ENCODE data around the gene NDUFB5. TPM values are rescaled to one million over a fixed set of nuclear protein-coding genes. Genes with fewer than 3 reads are reported as not detected.

The NDUFB5 gene
- 134 and 137 TPM in 2 replicates for total RNA-seq (2014; rRNA removed; shearing (Covaris generic))

- Histone ChIP-seq H3K4me3 (peak within 1 kb of the TSS; percentile 81), H3K27ac (peak within 1 kb of the TSS; percentile 86), H3K4me1 (peaks cover 6% of the 10 kb centered on the region), H3K36me3 (peaks cover 28% of the 10 kb centered on the region), H3K9me3 (replicated peaks) (no peaks in the 10 kb centered on the region), H3K27me3 (no peaks in the 10 kb centered on the region)
- peak; percentile 89 to 95 for DNase-seq
Measured at GRCh38 chr3:179604321-179605078, at the start of gene NDUFB5, which contains the start of gene MRPL47. Gene NDUFB5, plus strand, starts transcription at chr3:179604794. Its CDS starts 22 bp downstream, at chr3:179604816. Gene MRPL47, minus strand, starts transcription at chr3:179604638. Its CDS starts 14 bp downstream, at chr3:179604624.

GRCh38 chr3:179558742-179559364 is 45.7 kb upstream of the NDUFB5 start:
- Histone ChIP-seq H3K4me3 (no peak overlapping the region), H3K4me1 (no peaks in the 10 kb centered on the region), H3K27me3 (no peaks in the 10 kb centered on the region), H3K27ac (no peak overlapping the region), H3K36me3 (no peaks in the 10 kb centered on the region), H3K9me3 (replicated peaks) (no peaks in the 10 kb centered on the region)
- peak; percentile 54 to 77 for DNase-seq

GRCh38 chr3:179560791-179561190 is 43.8 kb upstream of the NDUFB5 start:
- H3K4me1 ChIP-seq = no peaks in the 10 kb centered on the region; the same call in 1 of the 2 replicates

GRCh38 chr3:179562591-179563270 is 41.9 kb upstream of the NDUFB5 start, which contains the start of gene ACTL6A:
Gene ACTL6A, plus strand, starts transcription at chr3:179562926. Its CDS starts 167 bp downstream, at chr3:179563093.
- H3K27me3 ChIP-seq = no peaks in the 10 kb centered on the region
- peak; percentile 99 for DNase-seq
- H3K27ac ChIP-seq = peak within 1 kb of the TSS; percentile 94
- no peaks in the 10 kb centered on the region; the same call in 1 of the 2 replicates for H3K4me1 ChIP-seq
- H3K9me3 ChIP-seq (replicated peaks) = no peaks in the 10 kb centered on the region
- no peaks in the 10 kb centered on the region for H3K36me3 ChIP-seq
- peak within 1 kb of the TSS; percentile 81 for H3K4me3 ChIP-seq

More at GRCh38 chr3:179560791-179561190, 43.8 kb upstream of the NDUFB5 start:
- Histone ChIP-seq H3K27ac (no peak overlapping the region), H3K4me3 (no peak overlapping the region), H3K36me3 (no peaks in the 10 kb centered on the region), H3K27me3 (no peaks in the 10 kb centered on the region), H3K9me3 (replicated peaks) (no peaks in the 10 kb centered on the region)
- no peak for DNase-seq

GRCh38 chr3:179563271-179563783 is 41.3 kb upstream of the NDUFB5 start:
- Histone ChIP-seq H3K9me3 (replicated peaks) (no peaks in the 10 kb centered on the region), H3K27ac (peak overlapping the region; percentile 94), H3K36me3 (no peaks in the 10 kb centered on the region), H3K4me1 (no peaks in the 10 kb centered on the region; the same call in 1 of the 2 replicates), H3K27me3 (no peaks in the 10 kb centered on the region), H3K4me3 (peak overlapping the region; percentile 81)
- peak; percentile 74 to 77 for DNase-seq

- Histone ChIP-seq H3K36me3 (peaks cover 11% of the 10 kb centered on the region), H3K9me3 (replicated peaks) (no peaks in the 10 kb centered on the region)
Measured at GRCh38 chr3:179565496-179565895, 39.1 kb upstream of the NDUFB5 start.

GRCh38 chr3:179580992-179581391 is 23.6 kb upstream of the NDUFB5 start:
- no peak overlapping the region for H3K27ac ChIP-seq
- no peak for DNase-seq
- peaks cover 72% of the 10 kb centered on the region for H3K36me3 ChIP-seq
- H3K27me3 ChIP-seq = no peaks in the 10 kb centered on the region
- H3K4me1 ChIP-seq = no peaks in the 10 kb centered on the region
- H3K9me3 ChIP-seq (replicated peaks) = no peaks in the 10 kb centered on the region
- no peak overlapping the region for H3K4me3 ChIP-seq

More at GRCh38 chr3:179565496-179565895, 39.1 kb upstream of the NDUFB5 start:
- Histone ChIP-seq H3K4me1 (no peaks in the 10 kb centered on the region; the same call in 1 of the 2 replicates), H3K4me3 (no peak overlapping the region), H3K27ac (no peak overlapping the region), H3K27me3 (no peaks in the 10 kb centered on the region)
- no peak for DNase-seq

GRCh38 chr3:179589143-179589542 is 15.5 kb upstream of the NDUFB5 start:
- no peak overlapping the region for H3K4me3 ChIP-seq
- DNase-seq = no peak
- H3K4me1 ChIP-seq = no peaks in the 10 kb centered on the region
- H3K27ac ChIP-seq = no peak overlapping the region
- no peaks in the 10 kb centered on the region for H3K27me3 ChIP-seq
- no peaks in the 10 kb centered on the region for H3K9me3 ChIP-seq (replicated peaks)
- H3K36me3 ChIP-seq = peaks cover 79% of the 10 kb centered on the region

- Histone ChIP-seq H3K27ac (no peak overlapping the region), H3K36me3 (peaks cover 78% of the 10 kb centered on the region)
Measured at GRCh38 chr3:179590669-179591068, 13.9 kb upstream of the NDUFB5 start.

GRCh38 chr3:179591313-179591712 is 13.3 kb upstream of the NDUFB5 start:
- no peak overlapping the region for H3K4me3 ChIP-seq

More at GRCh38 chr3:179590669-179591068, 13.9 kb upstream of the NDUFB5 start:
- Histone ChIP-seq H3K4me1 (no peaks in the 10 kb centered on the region), H3K27me3 (no peaks in the 10 kb centered on the region), H3K4me3 (no peak overlapping the region), H3K9me3 (replicated peaks) (no peaks in the 10 kb centered on the region)
- no peak for DNase-seq

GRCh38 chr3:179599531-179599930 is 5.1 kb upstream of the NDUFB5 start:
- no peak for DNase-seq
- H3K36me3 ChIP-seq = peaks cover 64% of the 10 kb centered on the region
- no peak overlapping the region for H3K27ac ChIP-seq

More at GRCh38 chr3:179591313-179591712, 13.3 kb upstream of the NDUFB5 start:
- Histone ChIP-seq H3K27me3 (no peaks in the 10 kb centered on the region), H3K4me1 (no peaks in the 10 kb centered on the region), H3K9me3 (replicated peaks) (no peaks in the 10 kb centered on the region), H3K27ac (no peak overlapping the region), H3K36me3 (peaks cover 80% of the 10 kb centered on the region)
- no peak for DNase-seq

GRCh38 chr3:179603321-179603720 is 1.3 kb upstream of the NDUFB5 start:
- Histone ChIP-seq H3K36me3 (peaks cover 32% of the 10 kb centered on the region), H3K4me1 (peaks cover 6% of the 10 kb centered on the region), H3K27ac (no peak overlapping the region), H3K9me3 (replicated peaks) (no peaks in the 10 kb centered on the region), H3K27me3 (no peaks in the 10 kb centered on the region), H3K4me3 (peak overlapping the region; percentile 81)
- no peak for DNase-seq

More at GRCh38 chr3:179599531-179599930, 5.1 kb upstream of the NDUFB5 start:
- Histone ChIP-seq H3K4me3 (no peak overlapping the region), H3K9me3 (replicated peaks) (no peaks in the 10 kb centered on the region), H3K4me1 (peaks cover 6% of the 10 kb centered on the region), H3K27me3 (no peaks in the 10 kb centered on the region)

- peak overlapping the region; percentile 86 for H3K27ac ChIP-seq
- H3K27me3 ChIP-seq = no peaks in the 10 kb centered on the region
- peaks cover 6% of the 10 kb centered on the region for H3K4me1 ChIP-seq
- DNase-seq = no peak
- peak overlapping the region; percentile 81 for H3K4me3 ChIP-seq
- no peaks in the 10 kb centered on the region for H3K9me3 ChIP-seq (replicated peaks)
- H3K36me3 ChIP-seq = peaks cover 32% of the 10 kb centered on the region
Measured at GRCh38 chr3:179603831-179604230, 763 bp upstream of the NDUFB5 start.

GRCh38 chr3:179606534-179607085 is 2.0 kb downstream of the NDUFB5 start:
- Histone ChIP-seq H3K36me3 (peaks cover 11% of the 10 kb centered on the region), H3K9me3 (replicated peaks) (no peaks in the 10 kb centered on the region), H3K4me3 (no peak overlapping the region), H3K4me1 (peaks cover 6% of the 10 kb centered on the region), H3K27ac (no peak overlapping the region), H3K27me3 (no peaks in the 10 kb centered on the region)
- no peak for DNase-seq
